Muscle layer of duodenum (tissue), 2 donors: Measurements from ENCODE around the gene MLST8.
"Not testable (repeated sequence)": the region's sequence is repeated elsewhere in the genome, so short reads cannot be mapped to it uniquely, and the experiment has no call there.

Source experiments
- H3K27ac ChIP-seq: one replicate; pipeline ENCODE4 v1.7.0; 2013; ENCODE audit warnings: mild to moderate bottlenecking, low read length
- H3K27me3 ChIP-seq: one replicate; pipeline ENCODE4 v1.7.0; 2013; ENCODE audit warnings: low read depth, mild to moderate bottlenecking, control low read depth, low read length
- H3K36me3 ChIP-seq, 2 donors: one replicate each; pipeline ENCODE4 v1.7.0; 2013; ENCODE audit warnings: low read length in 2 of 2, control low read depth in 1 of 2, mild to moderate bottlenecking in 1 of 2; ENCODE audit not compliant: insufficient read depth in 2 of 2, control insufficient read depth in 1 of 2
- H3K4me1 ChIP-seq, 2 donors: one replicate each; pipeline ENCODE4 v1.7.0; 2013; ENCODE audit warnings: low read length in 2 of 2, mild to moderate bottlenecking in 2 of 2, control low read depth in 1 of 2, moderate library complexity in 1 of 2; ENCODE audit not compliant: insufficient read depth in 2 of 2, control insufficient read depth in 1 of 2
- H3K4me3 ChIP-seq, 2 donors: one replicate each; pipeline ENCODE4 v1.7.0; 2013; ENCODE audit warnings: low read length in 2 of 2, low read depth in 1 of 2, mild to moderate bottlenecking in 1 of 2
- H3K9me3 ChIP-seq, 2 donors: one replicate each; pipeline ENCODE4 v1.7.0; 2013; ENCODE audit warnings: low read length in 2 of 2, control low read depth in 1 of 2, mild to moderate bottlenecking in 1 of 2; ENCODE audit not compliant: control insufficient read depth in 1 of 2
- donor health status: healthy.

Gene MLST8

GRCh38 chr16:2203119-2203688, 2.0 kb upstream of the MLST8 start:
- H3K27me3 ChIP-seq = not testable (repeated sequence)

DNA sequence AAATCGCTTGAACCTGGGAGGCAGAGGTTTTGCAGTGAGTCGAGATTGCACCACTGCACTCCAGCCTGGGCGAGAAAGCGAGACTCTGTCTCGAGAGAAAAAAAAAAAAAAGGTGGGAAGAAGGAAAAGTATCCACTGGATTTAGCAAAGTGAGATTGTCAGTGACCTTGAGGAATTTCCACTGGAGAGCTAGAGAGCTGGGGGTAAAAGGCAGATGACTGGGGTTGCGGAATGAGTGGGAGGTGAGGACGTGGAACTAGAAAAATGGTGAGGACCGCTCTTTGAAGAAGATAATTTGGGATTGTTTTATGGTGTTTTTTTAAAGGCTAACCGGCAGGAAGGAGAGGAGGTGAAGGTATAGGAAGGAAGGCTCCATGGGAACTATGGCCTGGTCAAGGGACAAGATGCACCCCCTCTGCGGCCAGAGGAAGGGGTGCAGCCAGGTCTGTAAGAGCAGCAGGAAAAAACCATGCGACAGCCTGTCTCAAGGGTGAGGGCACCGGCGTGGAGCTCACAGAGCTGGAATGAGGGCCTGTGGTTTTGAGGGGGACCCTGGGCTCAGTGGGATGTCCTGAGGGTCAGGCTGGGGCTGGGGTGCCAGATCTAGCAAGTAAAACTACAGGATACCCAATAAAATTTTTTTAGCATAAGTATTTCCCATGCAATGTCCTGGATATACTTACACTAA, 694 bp upstream of the MLST8 start:
- peak overlapping the region; percentile 70 to 76 for H3K4me3 ChIP-seq
- H3K4me1 ChIP-seq = peaks cover 9 to 19% of the 10 kb centered on the region in 2 donors
- H3K27ac ChIP-seq = peak overlapping the region; percentile 51

More at GRCh38 chr16:2203119-2203688, 2.0 kb upstream of the MLST8 start:
- not testable (repeated sequence) for H3K4me3 ChIP-seq, H3K36me3 ChIP-seq, H3K27ac ChIP-seq, H3K9me3 ChIP-seq
- H3K4me1 ChIP-seq = peaks cover 9 to 19% of the 10 kb centered on the region in 2 donors

GRCh38 chr16:2205967-2206313, 686 bp downstream of the MLST8 start:
- Histone ChIP-seq H3K36me3 (peaks cover 0 to 20% of the 10 kb centered on the region in 2 donors), H3K4me3 (peak overlapping the region; percentile 70 to 76), H3K27ac (peak overlapping the region; percentile 31), H3K4me1 (peaks cover 9 to 19% of the 10 kb centered on the region in 2 donors), H3K9me3 (no peaks in the 10 kb centered on the region), H3K27me3 (no peaks in the 10 kb centered on the region)

More for the DNA sequence above, 694 bp upstream of the MLST8 start:
- H3K9me3 ChIP-seq = no peaks in the 10 kb centered on the region
- peaks cover 0 to 20% of the 10 kb centered on the region in 2 donors for H3K36me3 ChIP-seq
- H3K27me3 ChIP-seq = no peaks in the 10 kb centered on the region

DNA sequence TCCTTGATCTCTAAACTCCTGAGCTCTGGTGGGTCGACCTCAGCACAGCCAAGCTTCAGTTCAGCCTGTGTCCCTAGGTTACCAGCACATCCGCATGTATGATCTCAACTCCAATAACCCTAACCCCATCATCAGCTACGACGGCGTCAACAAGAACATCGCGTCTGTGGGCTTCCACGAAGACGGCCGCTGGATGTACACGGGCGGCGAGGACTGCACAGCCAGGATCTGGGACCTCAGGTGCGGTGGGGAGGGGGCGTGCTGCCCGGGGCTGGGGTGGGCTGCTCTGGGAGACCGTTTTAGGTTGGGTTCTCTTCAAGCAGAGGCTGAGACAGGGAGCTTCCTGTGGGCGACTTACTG, 1.1 kb downstream of the MLST8 start:
- no peaks in the 10 kb centered on the region for H3K27me3 ChIP-seq
- no peaks in the 10 kb centered on the region for H3K9me3 ChIP-seq
- peaks cover 9 to 19% of the 10 kb centered on the region in 2 donors for H3K4me1 ChIP-seq
- H3K36me3 ChIP-seq = peaks cover 0 to 20% of the 10 kb centered on the region in 2 donors
- peak overlapping the region; percentile 70 to 76 for H3K4me3 ChIP-seq
- H3K27ac ChIP-seq = peak overlapping the region; percentile 31

DNA sequence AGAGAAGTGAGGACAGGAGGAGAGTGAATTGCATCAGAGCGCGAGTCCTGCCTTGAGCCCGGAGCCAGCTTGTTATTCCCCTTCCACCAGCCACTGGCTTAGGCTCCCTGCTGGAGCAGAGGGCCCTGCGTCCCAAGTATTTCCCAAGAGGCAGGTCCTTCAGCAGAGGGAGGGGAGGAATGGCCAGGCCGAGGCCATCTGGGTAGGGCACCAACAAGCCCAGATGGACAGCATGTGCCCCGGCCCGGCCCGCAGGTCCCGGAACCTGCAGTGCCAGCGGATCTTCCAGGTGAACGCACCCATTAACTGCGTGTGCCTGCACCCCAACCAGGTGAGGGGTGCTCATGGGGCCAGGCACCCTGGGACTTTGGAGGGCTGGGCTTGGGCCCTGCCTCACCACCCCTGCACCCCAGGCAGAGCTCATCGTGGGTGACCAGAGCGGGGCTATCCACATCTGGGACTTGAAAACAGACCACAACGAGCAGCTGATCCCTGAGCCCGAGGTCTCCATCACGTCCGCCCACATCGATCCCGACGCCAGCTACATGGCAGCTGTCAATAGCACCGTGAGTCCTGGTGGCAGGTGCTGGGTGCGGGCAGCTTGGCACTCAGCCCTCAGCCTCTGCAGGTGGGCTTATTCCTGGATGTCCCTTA, 1.7 kb downstream of the MLST8 start:
- peaks cover 3 to 20% of the 10 kb centered on the region in 2 donors for H3K36me3 ChIP-seq
- H3K27ac ChIP-seq = no peak overlapping the region
- H3K4me3 ChIP-seq = no peak overlapping the region
- no peaks in the 10 kb centered on the region for H3K27me3 ChIP-seq
- peaks cover 9 to 19% of the 10 kb centered on the region in 2 donors for H3K4me1 ChIP-seq
- no peaks in the 10 kb centered on the region for H3K9me3 ChIP-seq

DNA sequence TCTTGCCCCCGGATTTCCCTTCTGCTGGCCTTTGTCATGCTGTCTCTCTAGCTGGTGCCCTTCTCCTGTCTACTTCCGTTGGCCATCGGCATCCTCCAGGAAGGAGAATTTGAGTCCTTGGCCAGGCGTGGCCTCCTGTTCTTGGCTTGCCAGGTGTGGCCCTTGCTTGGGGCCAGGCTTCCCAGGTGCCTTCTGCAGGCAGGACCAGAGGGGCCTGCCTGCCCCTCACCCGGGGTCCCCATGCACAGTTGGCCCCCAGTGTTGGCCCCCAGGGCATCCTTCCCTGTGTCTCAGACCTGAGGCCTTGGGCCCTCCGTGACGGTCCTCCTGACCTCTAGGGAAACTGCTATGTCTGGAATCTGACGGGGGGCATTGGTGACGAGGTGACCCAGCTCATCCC, 2.6 kb downstream of the MLST8 start:
- Histone ChIP-seq H3K4me1 (peaks cover 14 to 29% of the 10 kb centered on the region in 2 donors), H3K4me3 (no peak overlapping the region)

DNA sequence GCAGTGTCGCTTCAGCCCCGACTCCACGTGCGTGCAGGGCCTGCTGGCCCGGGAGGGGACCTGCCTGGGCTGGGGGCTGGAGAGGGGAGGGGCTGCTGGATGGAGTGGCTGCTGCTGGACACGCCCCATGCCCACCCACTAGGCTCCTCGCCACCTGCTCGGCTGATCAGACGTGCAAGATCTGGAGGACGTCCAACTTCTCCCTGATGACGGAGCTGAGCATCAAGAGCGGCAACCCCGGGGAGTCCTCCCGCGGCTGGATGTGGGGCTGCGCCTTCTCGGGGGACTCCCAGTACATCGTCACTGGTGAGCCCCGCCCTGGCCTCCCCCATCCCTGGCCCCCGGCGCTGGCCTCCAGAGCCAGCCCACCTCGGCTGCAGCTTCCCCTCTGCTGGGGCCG, 3.1 kb downstream of the MLST8 start:
- H3K4me1 ChIP-seq = peaks cover 19 to 33% of the 10 kb centered on the region in 2 donors
- no peaks in the 10 kb centered on the region for H3K9me3 ChIP-seq
- no peaks in the 10 kb centered on the region for H3K27me3 ChIP-seq
- no peak overlapping the region for H3K4me3 ChIP-seq
- peaks cover 6 to 20% of the 10 kb centered on the region in 2 donors for H3K36me3 ChIP-seq
- H3K27ac ChIP-seq = no peak overlapping the region

More for the DNA sequence above, 2.6 kb downstream of the MLST8 start:
- Histone ChIP-seq H3K36me3 (peaks cover 6 to 20% of the 10 kb centered on the region in 2 donors), H3K27me3 (no peaks in the 10 kb centered on the region), H3K9me3 (no peaks in the 10 kb centered on the region), H3K27ac (no peak overlapping the region)

DNA sequence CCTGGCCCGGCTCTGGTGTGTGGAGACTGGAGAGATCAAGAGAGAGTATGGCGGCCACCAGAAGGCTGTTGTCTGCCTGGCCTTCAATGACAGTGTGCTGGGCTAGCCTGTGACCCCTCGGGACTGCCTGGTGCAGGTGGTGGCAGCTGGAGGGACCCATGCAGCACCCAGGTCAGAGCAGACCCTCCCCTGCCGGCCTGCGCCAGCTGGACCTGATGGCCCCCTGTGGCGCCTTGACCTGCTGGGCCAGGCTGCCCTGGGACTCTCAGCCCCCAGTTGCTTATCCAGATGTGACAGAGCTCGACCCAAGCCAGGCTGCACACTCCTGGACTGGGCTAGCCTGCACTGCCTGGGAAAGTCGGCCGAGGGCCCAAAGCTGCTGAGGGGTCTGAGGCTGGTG, 3.5 kb downstream of the MLST8 start:
- Histone ChIP-seq H3K27ac (no peak overlapping the region), H3K4me1 (peaks cover 23 to 38% of the 10 kb centered on the region in 2 donors)

GRCh38 chr16:2209258-2210008, 4.2 kb downstream of the MLST8 start:
- H3K4me1 ChIP-seq = peaks cover 23 to 37% of the 10 kb centered on the region in 2 donors
- no peaks in the 10 kb centered on the region for H3K9me3 ChIP-seq

More for the DNA sequence above, 3.5 kb downstream of the MLST8 start:
- Histone ChIP-seq H3K4me3 (no peak overlapping the region), H3K27me3 (no peaks in the 10 kb centered on the region), H3K9me3 (no peaks in the 10 kb centered on the region), H3K36me3 (peaks cover 6 to 20% of the 10 kb centered on the region in 2 donors)

DNA sequence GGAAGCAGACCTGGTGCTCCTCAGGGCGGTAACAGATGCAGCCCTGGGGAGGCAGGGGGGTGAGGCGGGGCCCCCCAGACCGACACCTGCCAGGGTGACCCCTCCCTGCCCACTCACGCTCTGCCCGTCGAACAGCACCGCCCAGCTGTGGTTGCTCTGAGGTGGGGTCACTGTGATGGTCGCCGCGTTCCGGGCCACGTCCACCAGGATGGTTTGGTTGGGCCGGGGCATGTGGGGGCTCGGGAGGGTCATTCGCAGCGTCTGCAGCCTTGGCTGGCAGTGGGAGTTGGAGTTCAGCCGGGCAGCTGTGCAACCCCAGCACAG, 4.7 kb downstream of the MLST8 start:
- no peak overlapping the region for H3K27ac ChIP-seq
- H3K4me1 ChIP-seq = peaks cover 20 to 33% of the 10 kb centered on the region in 2 donors
- peaks cover 6 to 20% of the 10 kb centered on the region in 2 donors for H3K36me3 ChIP-seq
- H3K9me3 ChIP-seq = no peaks in the 10 kb centered on the region
- no peak overlapping the region for H3K4me3 ChIP-seq
- H3K27me3 ChIP-seq = no peaks in the 10 kb centered on the region

More at GRCh38 chr16:2209258-2210008, 4.2 kb downstream of the MLST8 start:
- H3K36me3 ChIP-seq = peaks cover 6 to 20% of the 10 kb centered on the region in 2 donors
- H3K27me3 ChIP-seq = no peaks in the 10 kb centered on the region
- no peak overlapping the region for H3K27ac ChIP-seq
- no peak overlapping the region for H3K4me3 ChIP-seq
